ENCODE measurements around the gene CMPK1.

DNA sequence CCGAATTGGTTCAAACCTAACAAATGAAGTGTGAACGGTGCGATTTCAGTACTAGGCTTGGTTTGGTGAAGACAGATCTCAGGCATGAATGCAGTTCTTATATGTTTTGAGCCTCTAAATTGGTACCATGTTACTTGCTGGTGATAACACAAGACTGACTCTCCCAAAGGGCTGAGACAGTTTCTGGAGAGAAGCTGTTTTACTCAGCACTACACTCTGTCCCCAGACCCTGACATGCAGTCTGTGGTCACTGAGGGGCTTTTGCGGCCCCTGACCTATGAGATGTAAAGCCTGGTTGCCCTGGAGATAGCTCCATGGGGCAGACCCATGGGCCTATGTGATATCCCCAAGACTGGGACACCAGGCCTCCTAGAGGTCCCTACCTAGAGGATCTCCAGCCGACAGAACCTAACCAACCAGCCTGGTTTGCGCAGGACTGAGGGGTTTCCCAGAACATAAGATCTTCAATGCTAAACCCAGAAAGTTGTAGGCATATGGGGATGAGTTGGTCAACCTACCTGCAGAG, 63.1 kb downstream of the CMPK1 start:
- TF ChIP-seq ZC3H10 (CRISPR knock-in tag; IDR thresholded peaks at IDR 0.05) (no peak), RARB (CRISPR knock-in tag; IDR thresholded peaks at IDR 0.05) (no peak), ZNF70 (CRISPR knock-in tag; IDR thresholded peaks at IDR 0.05) (no peak), ZFP3 (CRISPR knock-in tag; IDR thresholded peaks at IDR 0.05) (no peak), BACH2 (CRISPR knock-in tag; IDR thresholded peaks at IDR 0.05; ENCODE audit: borderline replicate concordance) (no peak), ISL1 (CRISPR knock-in tag; IDR thresholded peaks at IDR 0.05) (no peak), SNAI2 (CRISPR knock-in tag; IDR thresholded peaks at IDR 0.05) (no peak), ESRRG (CRISPR knock-in tag; IDR thresholded peaks at IDR 0.05) (no peak)
- TF ChIP-seq, protein P1, sequence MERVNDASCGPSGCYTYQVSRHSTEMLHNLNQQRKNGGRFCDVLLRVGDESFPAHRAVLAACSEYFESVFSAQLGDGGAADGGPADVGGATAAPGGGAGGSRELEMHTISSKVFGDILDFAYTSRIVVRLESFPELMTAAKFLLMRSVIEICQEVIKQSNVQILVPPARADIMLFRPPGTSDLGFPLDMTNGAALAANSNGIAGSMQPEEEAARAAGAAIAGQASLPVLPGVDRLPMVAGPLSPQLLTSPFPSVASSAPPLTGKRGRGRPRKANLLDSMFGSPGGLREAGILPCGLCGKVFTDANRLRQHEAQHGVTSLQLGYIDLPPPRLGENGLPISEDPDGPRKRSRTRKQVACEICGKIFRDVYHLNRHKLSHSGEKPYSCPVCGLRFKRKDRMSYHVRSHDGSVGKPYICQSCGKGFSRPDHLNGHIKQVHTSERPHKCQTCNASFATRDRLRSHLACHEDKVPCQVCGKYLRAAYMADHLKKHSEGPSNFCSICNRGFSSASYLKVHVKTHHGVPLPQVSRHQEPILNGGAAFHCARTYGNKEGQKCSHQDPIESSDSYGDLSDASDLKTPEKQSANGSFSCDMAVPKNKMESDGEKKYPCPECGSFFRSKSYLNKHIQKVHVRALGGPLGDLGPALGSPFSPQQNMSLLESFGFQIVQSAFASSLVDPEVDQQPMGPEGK (CRISPR knock-in tag; IDR thresholded peaks at IDR 0.05; ENCODE audit: borderline replicate concordance): no peak
- TF ChIP-seq, protein P2, sequence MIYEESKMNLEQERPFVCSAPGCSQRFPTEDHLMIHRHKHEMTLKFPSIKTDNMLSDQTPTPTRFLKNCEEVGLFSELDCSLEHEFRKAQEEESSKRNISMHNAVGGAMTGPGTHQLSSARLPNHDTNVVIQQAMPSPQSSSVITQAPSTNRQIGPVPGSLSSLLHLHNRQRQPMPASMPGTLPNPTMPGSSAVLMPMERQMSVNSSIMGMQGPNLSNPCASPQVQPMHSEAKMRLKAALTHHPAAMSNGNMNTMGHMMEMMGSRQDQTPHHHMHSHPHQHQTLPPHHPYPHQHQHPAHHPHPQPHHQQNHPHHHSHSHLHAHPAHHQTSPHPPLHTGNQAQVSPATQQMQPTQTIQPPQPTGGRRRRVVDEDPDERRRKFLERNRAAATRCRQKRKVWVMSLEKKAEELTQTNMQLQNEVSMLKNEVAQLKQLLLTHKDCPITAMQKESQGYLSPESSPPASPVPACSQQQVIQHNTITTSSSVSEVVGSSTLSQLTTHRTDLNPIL (CRISPR knock-in tag; IDR thresholded peaks at IDR 0.05; ENCODE audit: low read depth): no peak
- TF ChIP-seq, protein P3, sequence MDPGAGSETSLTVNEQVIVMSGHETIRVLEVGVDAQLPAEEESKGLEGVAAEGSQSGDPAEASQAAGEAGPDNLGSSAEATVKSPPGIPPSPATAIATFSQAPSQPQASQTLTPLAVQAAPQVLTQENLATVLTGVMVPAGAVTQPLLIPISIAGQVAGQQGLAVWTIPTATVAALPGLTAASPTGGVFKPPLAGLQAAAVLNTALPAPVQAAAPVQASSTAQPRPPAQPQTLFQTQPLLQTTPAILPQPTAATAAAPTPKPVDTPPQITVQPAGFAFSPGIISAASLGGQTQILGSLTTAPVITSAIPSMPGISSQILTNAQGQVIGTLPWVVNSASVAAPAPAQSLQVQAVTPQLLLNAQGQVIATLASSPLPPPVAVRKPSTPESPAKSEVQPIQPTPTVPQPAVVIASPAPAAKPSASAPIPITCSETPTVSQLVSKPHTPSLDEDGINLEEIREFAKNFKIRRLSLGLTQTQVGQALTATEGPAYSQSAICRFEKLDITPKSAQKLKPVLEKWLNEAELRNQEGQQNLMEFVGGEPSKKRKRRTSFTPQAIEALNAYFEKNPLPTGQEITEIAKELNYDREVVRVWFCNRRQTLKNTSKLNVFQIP (CRISPR knock-in tag; IDR thresholded peaks at IDR 0.05; ENCODE audit: borderline replicate concordance, low read depth): no peak
- TF ChIP-seq, protein P4, sequence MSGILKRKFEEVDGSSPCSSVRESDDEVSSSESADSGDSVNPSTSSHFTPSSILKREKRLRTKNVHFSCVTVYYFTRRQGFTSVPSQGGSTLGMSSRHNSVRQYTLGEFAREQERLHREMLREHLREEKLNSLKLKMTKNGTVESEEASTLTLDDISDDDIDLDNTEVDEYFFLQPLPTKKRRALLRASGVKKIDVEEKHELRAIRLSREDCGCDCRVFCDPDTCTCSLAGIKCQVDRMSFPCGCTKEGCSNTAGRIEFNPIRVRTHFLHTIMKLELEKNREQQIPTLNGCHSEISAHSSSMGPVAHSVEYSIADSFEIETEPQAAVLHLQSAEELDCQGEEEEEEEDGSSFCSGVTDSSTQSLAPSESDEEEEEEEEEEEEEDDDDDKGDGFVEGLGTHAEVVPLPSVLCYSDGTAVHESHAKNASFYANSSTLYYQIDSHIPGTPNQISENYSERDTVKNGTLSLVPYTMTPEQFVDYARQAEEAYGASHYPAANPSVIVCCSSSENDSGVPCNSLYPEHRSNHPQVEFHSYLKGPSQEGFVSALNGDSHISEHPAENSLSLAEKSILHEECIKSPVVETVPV (CRISPR knock-in tag; IDR thresholded peaks at IDR 0.05): no peak
